OCI-LY7 (cell line): ENCODE data around the gene CRABP2. TPM values are rescaled to one million over a fixed set of nuclear protein-coding genes. Genes with fewer than 3 reads are reported as not detected.

ENCODE experiments used
- BruUV-seq: library from RNA; stranded (reverse); fragments of 400-500 nt; replicated peaks from 2 replicates; lab custom pipeline; 2021; lab: Mats Ljungman, UMichigan
- CTCF ChIA-PET: fragments of 300-600 bp; sonication (Branson Sonifier 250); formaldehyde crosslinking; loops from one replicate; lab custom pipeline; 2022; ENCODE audit warnings: antibody characterized with exemption; ENCODE audit not compliant: unreplicated experiment; lab: Charles Lee
- POLR2A ChIA-PET: fragments of 300-600 bp; sonication (Branson Sonifier 250); formaldehyde crosslinking; loops from one replicate; lab custom pipeline; 2022; ENCODE audit warnings: antibody characterized with exemption; lab: Charles Lee
- DNase-seq: peaks from one replicate; pipeline ENCODE4 v3.0.0-alpha.2; 2015; ENCODE audit warnings: low spot score
- H2AFZ ChIP-seq: fragments of 200-600 bp; sonication (generic), shearing (Covaris generic); 2 replicates; pipeline ENCODE4 v1.6.1; 2014; ENCODE audit warnings: mild to moderate bottlenecking, antibody characterized with exemption, low read length, moderate library complexity
- H3K27ac ChIP-seq: fragments of 200-600 bp; sonication (generic); 2 replicates; pipeline ENCODE4 v1.5.1; 2014; ENCODE audit warnings: mixed run types, low read depth, mild to moderate bottlenecking, moderate library complexity, low read length, inconsistent platforms; ENCODE audit not compliant: poor library complexity, severe bottlenecking
- H3K36me3 ChIP-seq: fragments of 200-600 bp; sonication (generic); 2 replicates; pipeline ENCODE4 v1.6.1; 2014; ENCODE audit warnings: mild to moderate bottlenecking, antibody characterized with exemption, low read length, moderate library complexity, mixed read lengths; ENCODE audit not compliant: insufficient read depth
- H3K4me1 ChIP-seq: fragments of 200-600 bp; sonication (generic); 2 replicates; pipeline ENCODE4 v1.5.1; 2014; ENCODE audit warnings: mild to moderate bottlenecking, low read length; ENCODE audit not compliant: insufficient read depth, poor library complexity, severe bottlenecking
- H3K4me2 ChIP-seq: fragments of 200-600 bp; sonication (generic); 2 replicates; pipeline ENCODE4 v1.6.1; 2014; ENCODE audit warnings: mild to moderate bottlenecking, low read length
- H3K4me3 ChIP-seq: fragments of 200-600 bp; sonication (generic); 2 replicates; pipeline ENCODE4 v1.5.1; 2014; ENCODE audit warnings: mild to moderate bottlenecking, low read depth, low read length; ENCODE audit not compliant: poor library complexity, severe bottlenecking
- H3K79me2 ChIP-seq: fragments of 200-600 bp; sonication (generic); 2 replicates; pipeline ENCODE4 v1.6.1; 2016; ENCODE audit warnings: low read depth, mild to moderate bottlenecking, low read length, moderate library complexity, mixed read lengths; ENCODE audit not compliant: insufficient read depth
- H3K9me2 ChIP-seq: fragments of 200-600 bp; sonication (generic); 2 replicates; pipeline ENCODE4 v1.6.1; 2016; ENCODE audit warnings: mild to moderate bottlenecking, low read length, mixed read lengths; ENCODE audit not compliant: insufficient read depth
- H3K9me3 ChIP-seq: fragments of 200-600 bp; sonication (generic); 2 replicates; pipeline ENCODE4 v1.6.1; 2014; ENCODE audit warnings: mild to moderate bottlenecking, mixed run types, low read length, mixed read lengths
- H4K20me1 ChIP-seq: fragments of 200-600 bp; sonication (generic); 2 replicates; pipeline ENCODE4 v1.6.1; 2014; ENCODE audit warnings: mild to moderate bottlenecking, antibody characterized with exemption, low read length, moderate library complexity, mixed read lengths; ENCODE audit not compliant: insufficient read depth
- EZH2phosphoT487 ChIP-seq: fragments of 200-600 bp; sonication (generic); IDR thresholded peaks from 2 replicates; pipeline ENCODE4 v1.6.1; 2018; ENCODE audit warnings: low read depth, borderline replicate concordance, mild to moderate bottlenecking, mixed run types, antibody characterized with exemption, low read length, moderate library complexity, mixed read lengths
- intact Hi-C: fragments of 100-400 bp; cut with micrococcal nuclease; formaldehyde crosslinking; loops from one replicate; pipeline ENCODE4 v1.10.0; 2022; ENCODE audit not compliant: unreplicated experiment
- total RNA-seq, 2 experiments: library from RNA; depleted of rRNA in 1 of 2; stranded (reverse); fragments of >200 nt in 1 of 2; shearing (Covaris generic) in 1 of 2; gene quantifications; 2 replicates each; pipeline ENCODE4 v1.2.3, GENCODE V29; 2014 to 2022
- TF ChIP-seq, protein P1 (sequence below): fragments of 200-600 bp; sonication (generic); conservative IDR thresholded peaks from 2 replicates; pipeline ENCODE4 v1.5.1; 2014; ENCODE audit warnings: mild to moderate bottlenecking, antibody characterized with exemption, low read length, moderate library complexity, mixed read lengths

The CRABP2 gene
- total RNA-seq, 2 experiments from 2014 or later, result 2.1 to 2.8 TPM

DNA sequence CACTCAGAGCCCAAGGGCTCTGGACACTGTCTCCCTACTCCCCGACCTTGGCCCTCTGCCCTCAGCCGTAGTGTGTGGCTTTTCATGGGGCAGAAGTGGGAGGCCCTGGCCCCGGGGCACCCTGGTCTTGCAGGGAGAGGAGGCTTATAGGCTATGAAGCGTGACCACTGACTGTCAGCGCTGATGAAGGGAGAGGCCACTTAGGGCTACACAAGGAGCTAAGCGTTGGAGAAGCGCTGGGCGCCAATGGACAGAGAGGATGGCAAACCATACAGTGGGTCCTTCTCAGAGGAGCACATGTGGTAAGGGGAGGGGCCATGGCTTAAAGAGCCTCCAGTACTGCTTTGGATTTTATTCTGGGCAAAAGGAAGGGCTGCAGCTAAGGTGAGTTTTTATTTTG, 7.9 kb downstream of the CRABP2 start:
- CTCF ChIA-PET, result no interaction called here

DNA sequence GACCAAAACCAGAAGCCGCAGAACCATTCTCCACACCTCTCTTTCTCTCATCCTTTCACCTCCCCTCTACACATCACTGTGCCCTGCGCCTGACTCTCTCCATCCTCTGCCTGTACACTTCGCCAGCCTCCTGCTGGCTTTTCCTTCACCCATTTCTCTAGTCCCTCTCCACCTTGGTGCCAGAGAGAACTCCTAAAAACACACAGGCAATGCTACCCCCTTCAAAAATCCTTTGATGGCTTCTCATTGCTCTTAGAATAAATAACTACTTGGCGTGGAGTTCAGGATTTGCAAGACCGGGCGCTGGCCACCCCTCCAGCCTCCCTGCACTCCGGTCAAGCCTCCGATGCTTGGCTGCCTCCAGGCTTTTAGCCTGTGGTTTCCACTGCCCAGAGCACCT, 8.6 kb downstream of the CRABP2 start:
- BruUV-seq, result no TSS peak
- H2AFZ ChIP-seq, result no peak overlapping the region
- no peaks in the 10 kb centered on the region for H3K9me2 ChIP-seq
- H3K4me1 ChIP-seq, result peaks cover 13% of the 10 kb centered on the region
- no peak for TF ChIP-seq EZH2phosphoT487
- TF ChIP-seq, protein P1, sequence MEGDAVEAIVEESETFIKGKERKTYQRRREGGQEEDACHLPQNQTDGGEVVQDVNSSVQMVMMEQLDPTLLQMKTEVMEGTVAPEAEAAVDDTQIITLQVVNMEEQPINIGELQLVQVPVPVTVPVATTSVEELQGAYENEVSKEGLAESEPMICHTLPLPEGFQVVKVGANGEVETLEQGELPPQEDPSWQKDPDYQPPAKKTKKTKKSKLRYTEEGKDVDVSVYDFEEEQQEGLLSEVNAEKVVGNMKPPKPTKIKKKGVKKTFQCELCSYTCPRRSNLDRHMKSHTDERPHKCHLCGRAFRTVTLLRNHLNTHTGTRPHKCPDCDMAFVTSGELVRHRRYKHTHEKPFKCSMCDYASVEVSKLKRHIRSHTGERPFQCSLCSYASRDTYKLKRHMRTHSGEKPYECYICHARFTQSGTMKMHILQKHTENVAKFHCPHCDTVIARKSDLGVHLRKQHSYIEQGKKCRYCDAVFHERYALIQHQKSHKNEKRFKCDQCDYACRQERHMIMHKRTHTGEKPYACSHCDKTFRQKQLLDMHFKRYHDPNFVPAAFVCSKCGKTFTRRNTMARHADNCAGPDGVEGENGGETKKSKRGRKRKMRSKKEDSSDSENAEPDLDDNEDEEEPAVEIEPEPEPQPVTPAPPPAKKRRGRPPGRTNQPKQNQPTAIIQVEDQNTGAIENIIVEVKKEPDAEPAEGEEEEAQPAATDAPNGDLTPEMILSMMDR, result no peak
- no peaks in the 10 kb centered on the region for H3K36me3 ChIP-seq
- intact Hi-C loops, result no loop called here
- CTCF ChIA-PET, result no interaction called here
- no peak for DNase-seq
- H3K79me2 ChIP-seq, result no peaks in the 10 kb centered on the region
- no peak overlapping the region for H3K4me3 ChIP-seq
- H4K20me1 ChIP-seq, result no peaks in the 10 kb centered on the region
- no peak overlapping the region for H3K4me2 ChIP-seq
- POLR2A ChIA-PET, result no interaction called here
- H3K27ac ChIP-seq, result no peak overlapping the region
- H3K9me3 ChIP-seq, result no peaks in the 10 kb centered on the region

More for the DNA sequence above, 7.9 kb downstream of the CRABP2 start:
- H3K9me2 ChIP-seq, result no peaks in the 10 kb centered on the region
- H2AFZ ChIP-seq, result no peak overlapping the region
- intact Hi-C loops, result no loop called here
- no peak overlapping the region for H3K4me3 ChIP-seq
- H3K27ac ChIP-seq, result no peak overlapping the region
- BruUV-seq, result no TSS peak
- H4K20me1 ChIP-seq, result no peaks in the 10 kb centered on the region
- H3K4me1 ChIP-seq, result peaks cover 11% of the 10 kb centered on the region
- POLR2A ChIA-PET, result no interaction called here
- H3K79me2 ChIP-seq, result no peaks in the 10 kb centered on the region
- no peak overlapping the region for H3K4me2 ChIP-seq
- no peak for DNase-seq
- H3K9me3 ChIP-seq, result no peaks in the 10 kb centered on the region
- TF ChIP-seq, protein P1, result no peak
- TF ChIP-seq EZH2phosphoT487, result no peak
- no peaks in the 10 kb centered on the region for H3K36me3 ChIP-seq

DNA sequence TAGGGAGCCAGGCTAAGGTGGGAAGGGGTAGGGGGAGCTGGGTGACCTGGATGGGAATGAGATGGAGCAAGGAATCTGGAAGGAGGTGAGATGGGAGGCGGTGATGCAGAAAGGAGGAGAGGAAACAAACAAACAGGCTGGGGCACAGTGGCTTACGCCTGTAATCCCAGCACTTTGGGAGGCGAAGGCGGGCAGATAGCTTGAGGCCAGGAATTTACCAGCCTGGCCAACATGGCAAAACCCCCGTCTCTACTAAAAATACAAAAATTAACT, 10.8 kb downstream of the CRABP2 start:
- TF ChIP-seq, protein P1, result no peak
- no peak for TF ChIP-seq EZH2phosphoT487
- Histone ChIP-seq H4K20me1 (no peaks in the 10 kb centered on the region), H3K4me2 (no peak overlapping the region), H2AFZ (no peak overlapping the region), H3K9me2 (no peaks in the 10 kb centered on the region), H3K4me3 (no peak overlapping the region), H3K27ac (no peak overlapping the region), H3K9me3 (no peaks in the 10 kb centered on the region), H3K4me1 (peaks cover 13% of the 10 kb centered on the region), H3K36me3 (no peaks in the 10 kb centered on the region), H3K79me2 (no peaks in the 10 kb centered on the region)
- CTCF ChIA-PET, result no interaction called here
- intact Hi-C loops, result no loop called here
- BruUV-seq, result no TSS peak
- POLR2A ChIA-PET, result no interaction called here
- DNase-seq, result no peak
